ENCODE data around the gene COL18A1.
A peak's percentile ranks its signal among the peaks of the same experiment; 100 is the strongest.
"Not testable (repeated sequence)": the region's sequence is repeated elsewhere in the genome, so short reads cannot be mapped to it uniquely, and the experiment has no call there.

COL18A1 gene

DNA sequence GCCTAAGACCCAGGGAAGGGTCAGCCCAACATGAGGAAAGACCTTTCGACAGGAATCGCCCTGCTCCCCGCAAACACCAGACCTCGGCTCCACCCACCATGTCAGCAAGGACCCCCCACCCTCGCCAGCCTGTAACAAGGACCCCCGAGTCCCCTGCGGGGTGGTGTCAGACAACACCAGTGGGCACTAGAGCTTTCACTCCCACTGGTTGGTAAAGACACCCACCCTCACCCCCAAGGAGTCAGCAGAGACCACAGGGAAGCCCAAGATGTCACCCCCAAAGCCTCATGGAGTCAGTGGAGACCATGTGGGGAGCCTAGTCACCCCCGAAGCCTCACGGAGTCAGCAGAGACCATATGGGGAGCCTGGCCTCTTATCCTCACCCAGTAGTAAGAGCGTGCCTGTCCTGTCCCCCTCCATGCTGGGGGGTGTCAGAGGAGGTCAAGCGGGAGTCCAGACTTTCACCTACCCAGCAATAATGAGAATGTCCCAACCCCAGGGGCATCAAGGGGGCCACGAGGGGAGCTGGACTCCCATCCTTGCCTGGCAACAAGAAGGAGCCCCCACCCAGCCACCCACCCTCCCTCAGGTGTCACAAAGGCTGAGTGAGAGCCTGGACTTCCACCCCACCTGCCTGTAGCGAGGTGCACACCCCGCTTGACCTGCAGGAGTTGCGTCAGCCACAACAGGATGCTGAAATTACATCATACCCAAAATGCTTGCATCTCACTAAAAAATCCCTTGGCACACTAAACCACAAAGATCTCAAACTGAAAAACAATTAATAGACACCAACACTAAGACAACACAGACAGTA lies 112.5 kb downstream of the COL18A1 start:
- H3K4me3 ChIP-seq, result no peak overlapping the region
- peak overlapping the region in 2 of 21 experiments; percentile 18 to 55 for H3K27ac ChIP-seq

- Histone ChIP-seq H3K27ac (no peak overlapping the region), H3K4me3 (no peak overlapping the region)
Observed at GRCh38 chr21:45518742-45519141, 113.8 kb downstream of the COL18A1 start.

DNA sequence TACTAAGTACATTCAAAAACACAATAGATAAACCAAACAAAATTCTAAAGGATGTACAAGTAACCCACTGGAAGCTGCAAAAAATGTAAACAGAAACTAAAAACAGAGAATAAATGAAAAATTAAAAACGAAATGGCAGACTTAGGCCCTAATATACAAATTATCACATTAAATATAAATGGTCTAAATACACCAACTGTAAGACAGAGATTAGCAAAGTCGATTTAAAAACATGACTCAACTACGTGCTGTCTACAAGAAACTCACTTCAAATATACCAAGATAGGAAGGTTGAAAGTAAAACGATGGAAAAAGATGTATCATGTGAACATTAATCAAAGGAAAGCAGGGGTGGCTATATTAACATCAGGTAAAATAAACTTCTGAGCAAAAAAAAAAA lies 114.2 kb downstream of the COL18A1 start:
- H3K4me3 ChIP-seq, result no peak overlapping the region

DNA sequence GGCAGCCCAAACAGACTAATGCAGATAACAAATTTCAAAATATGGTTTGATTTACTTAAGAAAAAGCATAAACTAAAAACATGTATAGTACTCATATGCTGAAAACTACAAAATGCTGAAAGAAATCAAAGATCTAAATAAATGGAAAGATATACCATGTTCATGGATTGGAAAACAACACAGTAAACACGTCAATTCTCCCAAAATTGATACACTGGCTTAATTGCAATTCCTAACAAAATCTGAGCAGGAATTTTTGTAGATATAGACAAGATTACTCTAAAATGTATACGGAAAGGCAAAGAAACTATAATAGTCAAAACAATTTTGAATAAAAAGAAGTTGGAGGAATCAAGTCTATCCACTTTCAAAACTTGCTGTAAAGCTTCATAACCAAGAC lies 116.3 kb downstream of the COL18A1 start:
- H3K27ac ChIP-seq, result no peak overlapping the region
- no peak overlapping the region for H3K4me3 ChIP-seq

More for the DNA sequence above, 114.2 kb downstream of the COL18A1 start:
- no peak overlapping the region for H3K27ac ChIP-seq

DNA sequence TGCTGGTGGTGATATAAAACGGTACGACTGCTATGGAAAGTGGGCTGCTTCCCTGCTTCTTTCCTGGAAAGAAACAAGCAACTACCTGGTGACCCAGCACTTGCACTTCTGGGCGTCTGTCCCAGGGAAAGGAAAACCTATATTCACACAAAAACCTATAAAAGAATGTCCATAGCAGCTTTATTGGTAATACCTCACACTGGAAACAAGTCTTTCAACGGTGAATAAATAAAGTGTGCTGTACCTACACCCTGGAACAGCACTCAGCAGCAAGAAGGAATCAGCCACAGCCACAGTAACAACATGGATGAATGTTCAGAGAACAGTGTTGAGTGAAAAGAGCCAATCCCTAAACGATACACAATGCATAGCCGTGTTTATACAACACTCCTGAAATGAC lies 117.4 kb downstream of the COL18A1 start:
- no peak overlapping the region for H3K27ac ChIP-seq
- H3K4me3 ChIP-seq, result no peak overlapping the region

- Histone ChIP-seq H3K27ac (no peak overlapping the region), H3K4me3 (no peak overlapping the region)
Observed at GRCh38 chr21:45522986-45523385, 118.0 kb downstream of the COL18A1 start.

DNA sequence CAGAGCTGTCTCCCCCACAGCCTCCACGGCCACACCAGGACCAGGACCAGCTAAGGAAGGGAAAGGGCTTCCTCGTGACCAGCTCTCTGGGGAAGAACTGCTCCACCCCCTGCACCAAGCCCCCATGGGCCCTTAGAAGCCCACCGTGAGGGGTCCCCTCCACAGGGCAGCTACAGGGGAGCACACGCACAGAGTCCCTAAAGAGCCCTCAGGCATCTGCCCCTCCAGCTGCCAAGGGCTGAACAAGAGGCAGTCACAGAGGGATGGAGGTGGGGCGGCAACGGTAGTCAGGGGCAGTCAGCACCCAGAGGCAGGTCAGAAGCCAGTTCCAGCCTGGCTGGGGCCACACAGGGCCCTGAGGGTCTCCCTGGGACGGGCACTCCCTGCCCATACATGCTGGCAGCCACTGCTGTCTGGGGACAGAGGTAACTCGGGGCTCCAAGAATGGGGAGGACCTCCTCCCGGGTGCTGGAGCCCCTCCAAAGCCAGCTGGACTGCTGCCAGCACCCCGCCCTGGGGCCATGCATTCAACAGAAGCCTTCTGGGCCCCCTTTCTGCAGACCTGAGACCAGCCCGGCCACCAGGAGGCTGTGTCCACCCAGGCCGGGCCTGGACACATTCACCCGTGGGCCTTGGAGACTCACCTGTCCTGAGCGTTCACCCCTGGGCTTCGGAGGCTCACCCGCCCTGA lies 118.6 kb downstream of the COL18A1 start:
- Histone ChIP-seq H3K27ac (no peak overlapping the region), H3K4me3 (no peak overlapping the region)

GRCh38 chr21:45524756-45525152 lies 119.8 kb downstream of the COL18A1 start:
- no peak overlapping the region for H3K4me3 ChIP-seq
- no peak overlapping the region for H3K27ac ChIP-seq

- Histone ChIP-seq H3K27ac (no peak overlapping the region), H3K4me3 (no peak overlapping the region)
Observed at GRCh38 chr21:45525153-45525909, 120.4 kb downstream of the COL18A1 start.

- Histone ChIP-seq H3K4me3 (no peak overlapping the region), H3K27ac (no peak overlapping the region)
Observed at GRCh38 chr21:45525910-45526306, 120.9 kb downstream of the COL18A1 start.

DNA sequence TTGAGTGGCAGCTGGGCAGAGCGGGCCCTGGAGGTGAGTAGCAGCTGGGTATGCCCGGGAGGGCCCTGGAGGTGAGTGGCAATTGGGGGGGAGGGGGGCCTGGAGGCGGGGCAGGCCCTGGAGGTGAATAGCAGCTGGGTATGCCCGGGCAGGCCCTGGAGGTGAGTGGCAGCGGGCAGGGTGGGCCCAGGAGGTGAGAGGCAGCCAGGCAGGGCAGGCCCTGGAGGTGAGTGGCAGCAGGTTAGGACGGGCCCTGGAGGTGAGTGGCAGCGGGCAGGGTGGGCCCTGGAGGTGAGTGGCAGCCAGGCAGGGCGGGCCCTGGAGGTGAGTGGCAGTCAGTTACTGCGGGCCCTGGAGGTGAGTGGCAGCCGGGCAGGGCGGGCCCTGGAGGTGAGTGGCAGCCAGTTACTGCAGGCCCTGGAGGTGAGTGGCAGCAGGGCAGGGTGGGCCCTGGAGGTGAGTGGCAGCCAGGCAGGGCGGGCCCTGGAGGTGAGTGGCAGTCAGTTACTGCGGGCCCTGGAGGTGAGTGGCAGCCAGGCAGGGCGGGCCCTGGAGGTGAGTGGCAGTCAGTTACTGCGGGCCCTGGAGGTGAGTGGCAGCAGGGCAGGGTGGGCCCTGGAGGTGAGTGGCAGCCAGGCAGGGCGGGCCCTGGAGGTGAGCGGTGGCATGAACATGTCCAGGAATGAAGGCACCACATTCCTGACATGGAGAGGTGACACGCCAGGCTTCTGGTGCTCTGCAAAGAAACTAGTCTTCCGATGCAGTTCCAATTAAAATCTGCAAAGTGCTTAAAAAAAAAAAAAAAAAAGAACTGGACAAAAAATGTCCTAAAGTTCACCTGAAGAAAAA lies 122.4 kb downstream of the COL18A1 start:
- not testable (repeated sequence) for H3K27ac ChIP-seq, H3K4me3 ChIP-seq

GRCh38 chr21:45528028-45528705 lies 123.2 kb downstream of the COL18A1 start:
- H3K27ac ChIP-seq, result no peak overlapping the region

GRCh38 chr21:45528981-45529784 lies 124.2 kb downstream of the COL18A1 start:
- Histone ChIP-seq H3K27ac (no peak overlapping the region), H3K4me3 (no peak overlapping the region)

More at GRCh38 chr21:45528028-45528705, 123.2 kb downstream of the COL18A1 start:
- no peak overlapping the region for H3K4me3 ChIP-seq

DNA sequence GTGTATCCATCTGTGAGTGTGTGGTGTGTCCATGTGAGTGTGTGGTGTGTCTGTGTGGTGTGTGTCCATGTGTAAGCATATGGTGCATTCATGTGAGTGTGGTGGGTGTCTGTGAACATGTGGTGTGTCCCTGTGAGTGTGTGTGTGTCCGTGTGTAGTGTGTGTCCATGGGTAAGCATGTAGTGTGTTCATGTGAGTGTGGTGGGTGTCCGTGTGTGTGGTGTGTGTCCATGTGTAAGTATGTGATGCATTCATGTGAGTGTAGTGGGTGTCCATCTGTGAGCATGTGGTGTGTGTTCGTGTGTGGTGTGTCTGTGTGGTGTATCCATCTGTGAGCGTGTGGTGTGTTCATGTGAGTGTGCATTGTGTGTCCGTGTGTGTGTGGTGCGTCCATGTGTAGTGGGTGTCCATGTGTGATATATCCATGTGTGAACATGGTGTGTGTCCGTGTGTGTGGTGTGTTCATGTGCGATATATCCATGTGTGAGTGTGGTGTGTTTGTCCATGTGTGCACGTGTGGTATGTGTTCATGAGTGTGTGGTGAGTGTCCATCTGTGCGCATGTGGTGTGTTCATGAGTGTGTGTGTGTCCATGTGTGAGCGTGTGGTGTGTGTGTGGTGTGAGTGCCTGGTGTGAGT lies 124.9 kb downstream of the COL18A1 start:
- no peak overlapping the region for H3K27ac ChIP-seq
- H3K4me3 ChIP-seq, result no peak overlapping the region

- H3K27ac ChIP-seq, result no peak overlapping the region
- no peak overlapping the region for H3K4me3 ChIP-seq
Observed at GRCh38 chr21:45530423-45531113, 125.6 kb downstream of the COL18A1 start.

DNA sequence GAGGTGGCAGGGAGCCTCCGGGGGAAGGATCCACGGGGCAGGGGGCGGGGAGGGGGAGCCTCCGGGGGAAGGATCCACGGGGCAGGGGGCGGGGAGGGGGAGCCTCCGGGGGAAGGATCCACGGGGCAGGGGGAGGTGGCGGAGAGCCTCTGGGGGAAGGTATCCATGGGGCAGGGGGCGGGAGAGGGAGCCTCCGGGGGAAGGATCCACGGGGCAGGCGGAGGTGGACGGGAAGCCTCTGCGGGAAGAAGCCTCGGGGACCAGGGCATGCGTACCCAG lies 126.1 kb downstream of the COL18A1 start:
- H3K27ac ChIP-seq, H3K4me3 ChIP-seq: not testable (repeated sequence)

DNA sequence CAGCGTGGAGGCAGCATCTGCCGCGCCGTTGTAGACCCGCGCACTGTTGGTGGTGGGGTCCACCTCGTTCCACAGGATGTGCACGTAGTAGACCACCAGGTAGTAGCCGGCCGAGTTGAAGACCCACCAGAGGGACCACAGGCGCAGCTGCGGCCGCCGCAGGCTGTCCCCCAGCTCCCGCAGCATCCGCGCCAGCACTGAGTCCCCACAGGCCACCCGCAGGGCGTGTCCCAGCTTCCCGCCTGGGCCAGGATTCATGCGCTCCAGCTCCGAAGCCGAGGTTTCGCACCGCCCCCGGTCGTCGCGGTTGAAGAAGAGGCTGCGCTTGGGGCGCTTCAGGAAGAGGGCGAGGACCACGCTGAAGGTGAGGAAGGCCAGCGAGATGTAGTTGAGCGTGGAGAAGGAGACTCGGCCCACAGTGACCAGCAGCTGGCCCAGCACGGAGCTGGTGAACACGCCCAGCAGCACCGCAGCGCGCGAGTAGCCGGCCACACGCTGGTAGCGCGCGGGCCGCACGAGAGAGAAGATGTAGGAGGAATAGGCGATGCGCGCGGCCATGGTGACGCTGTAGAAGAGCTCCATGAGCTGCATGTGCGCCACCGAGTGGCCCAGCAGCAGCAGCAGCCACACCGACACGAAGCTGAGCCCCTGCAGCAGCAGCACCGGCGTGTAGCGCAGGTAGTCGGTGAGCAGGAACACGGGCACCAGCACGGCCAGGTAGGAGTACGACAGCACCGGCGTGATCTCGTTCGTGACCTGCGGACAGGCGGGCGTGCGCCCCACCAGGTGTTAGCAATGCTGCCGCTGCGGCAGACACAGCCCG lies 126.6 kb downstream of the COL18A1 start:
- Histone ChIP-seq H3K4me3 (no peak overlapping the region), H3K27ac (no peak overlapping the region)

Data from skin epidermis (tissue), 12 donors.